A172 (cell line): ENCODE measurements around the gene TEX19. TPM values are rescaled to one million over a fixed set of nuclear protein-coding genes. Genes with fewer than 3 reads are reported as not detected.

Source experiments
- DNase-seq: peaks from one replicate; pipeline ENCODE4 v3.0.0-alpha.2; 2015; ENCODE audit warnings: low spot score
- total RNA-seq: library from RNA; depleted of rRNA; stranded (reverse); fragments of >200 nt; shearing (Covaris generic); gene quantifications from 2 replicates; pipeline ENCODE4 v1.2.3, GENCODE V29; 2014

Gene TEX19
- total RNA-seq, 1 experiment from 2014 or later, result not detected

DNA sequence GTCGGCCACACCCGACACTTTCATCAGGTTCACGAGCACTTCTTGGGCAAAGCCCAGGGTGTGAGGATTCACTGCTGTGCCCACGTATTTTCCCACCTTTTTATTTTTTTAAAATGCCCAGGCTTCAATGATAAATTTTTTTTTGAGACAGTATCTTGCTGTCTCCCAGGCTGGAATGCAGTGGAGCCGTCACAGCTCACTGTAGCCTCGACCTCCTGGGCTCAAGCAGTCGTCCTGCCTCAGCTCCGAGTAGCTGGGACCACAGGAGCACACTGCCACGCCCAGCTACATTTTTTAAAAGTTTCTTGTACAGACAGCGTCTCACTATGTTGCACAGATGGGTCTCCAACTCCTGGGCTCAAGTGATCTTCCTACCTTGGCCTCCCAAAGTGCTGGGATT is 30.3 kb downstream of the TEX19 start:
- DNase-seq, result no peak

GRCh38 chr17:82390015-82390859 is 31.2 kb downstream of the TEX19 start:
- no peak for DNase-seq

- no peak for DNase-seq
Observed at GRCh38 chr17:82390860-82391435, 31.9 kb downstream of the TEX19 start.

GRCh38 chr17:82391496-82392066 is 32.5 kb downstream of the TEX19 start:
- no peak for DNase-seq

DNA sequence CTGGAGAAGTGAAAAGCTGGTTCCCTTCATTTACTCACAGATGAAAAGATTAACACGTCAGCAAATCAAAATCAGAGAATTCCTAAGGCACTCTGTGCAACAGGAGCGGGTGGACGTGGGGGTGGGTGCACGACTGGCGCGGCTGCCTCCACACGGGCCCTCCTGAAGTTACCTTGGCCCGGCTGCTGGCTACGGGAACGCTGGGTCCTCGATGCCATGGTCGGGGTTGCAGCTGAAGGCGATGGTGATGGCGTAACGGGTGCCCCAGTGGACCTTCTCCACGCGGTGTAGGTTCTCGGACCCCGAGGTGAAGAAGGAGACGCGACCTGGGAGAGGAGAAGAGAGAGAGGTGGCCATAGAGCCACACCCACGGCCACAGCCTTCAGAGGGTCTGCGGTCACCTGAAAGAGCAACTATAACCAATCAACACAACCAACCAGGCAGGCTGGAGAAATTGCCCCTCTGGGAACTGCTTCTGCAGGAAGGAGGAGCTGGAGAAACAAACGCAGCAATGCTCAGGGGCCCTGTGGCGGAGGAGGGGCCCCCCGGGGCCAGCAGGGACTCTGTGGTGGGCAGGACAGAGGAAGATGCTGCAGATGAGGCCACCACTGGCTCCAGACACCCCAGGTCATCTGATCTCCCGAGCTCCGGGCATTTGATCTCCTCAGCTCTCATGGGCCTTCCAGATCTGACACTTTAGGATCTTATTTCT is 33.3 kb downstream of the TEX19 start:
- no peak for DNase-seq

DNA sequence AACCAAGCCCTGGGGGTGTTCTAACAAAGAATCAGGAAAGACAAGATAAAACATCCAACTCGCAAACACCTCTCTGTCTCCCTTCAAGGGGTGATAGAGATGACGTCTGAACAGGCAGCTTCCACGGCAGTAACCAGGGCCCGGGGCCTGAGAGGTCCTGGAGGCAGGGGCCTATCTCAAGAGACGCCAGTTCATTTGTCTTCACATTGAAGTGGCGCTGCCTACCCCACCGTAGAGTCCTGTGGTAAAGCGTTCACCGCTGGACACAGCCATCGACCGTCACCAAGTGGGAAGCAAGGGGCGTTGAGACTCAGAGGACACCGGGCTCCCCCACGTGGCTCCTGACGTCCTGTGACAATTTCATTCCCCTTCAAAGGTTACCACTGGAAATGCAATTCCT is 33.9 kb downstream of the TEX19 start:
- DNase-seq, result no peak

GRCh38 chr17:82394278-82394677 is 35.2 kb downstream of the TEX19 start:
- no peak for DNase-seq

GRCh38 chr17:82396601-82397435 is 37.8 kb downstream of the TEX19 start:
- DNase-seq, result peak; percentile 42

DNA sequence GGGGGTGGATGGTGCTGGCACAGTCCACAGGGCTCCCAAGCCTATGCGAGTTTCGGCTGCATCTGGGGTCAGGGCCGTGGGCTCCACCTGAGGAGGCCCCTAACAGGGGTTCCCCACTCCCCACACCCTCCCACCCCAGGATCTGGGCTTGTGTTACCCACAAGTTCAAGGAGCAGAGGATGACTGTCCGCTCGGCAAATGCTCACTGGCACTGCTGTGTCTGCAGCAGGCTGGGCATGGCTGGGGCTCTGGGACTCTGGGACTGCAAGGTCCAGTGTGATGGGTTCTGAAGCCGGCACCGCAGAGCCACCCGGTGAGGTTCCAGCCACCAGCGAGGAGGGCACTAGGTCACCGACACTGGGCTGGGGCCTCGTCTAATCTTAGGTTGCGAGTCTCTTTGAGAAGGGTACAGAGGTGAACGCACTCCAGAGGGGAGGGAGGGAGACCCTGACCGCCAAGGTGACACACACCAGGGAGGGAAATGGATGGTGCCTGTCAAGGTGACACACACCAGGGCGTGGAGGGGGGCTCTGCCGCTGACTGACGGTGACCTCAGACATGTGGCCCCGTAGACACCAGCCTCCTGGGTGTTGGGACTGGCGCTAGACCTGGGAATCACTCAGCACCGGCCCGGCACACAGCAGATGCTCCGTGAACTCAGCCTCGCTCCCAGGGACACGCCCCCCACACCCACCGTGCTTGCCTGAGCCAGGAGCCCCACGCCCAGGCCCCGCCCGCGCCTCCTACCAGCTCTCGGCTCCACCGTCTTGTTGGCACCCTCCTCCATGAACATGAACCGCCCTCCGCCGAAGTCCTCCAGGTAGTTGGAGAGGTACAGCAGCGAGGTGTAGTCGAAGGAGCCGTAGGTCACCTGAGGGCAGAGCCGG is 38.6 kb downstream of the TEX19 start:
- no peak for DNase-seq

DNA sequence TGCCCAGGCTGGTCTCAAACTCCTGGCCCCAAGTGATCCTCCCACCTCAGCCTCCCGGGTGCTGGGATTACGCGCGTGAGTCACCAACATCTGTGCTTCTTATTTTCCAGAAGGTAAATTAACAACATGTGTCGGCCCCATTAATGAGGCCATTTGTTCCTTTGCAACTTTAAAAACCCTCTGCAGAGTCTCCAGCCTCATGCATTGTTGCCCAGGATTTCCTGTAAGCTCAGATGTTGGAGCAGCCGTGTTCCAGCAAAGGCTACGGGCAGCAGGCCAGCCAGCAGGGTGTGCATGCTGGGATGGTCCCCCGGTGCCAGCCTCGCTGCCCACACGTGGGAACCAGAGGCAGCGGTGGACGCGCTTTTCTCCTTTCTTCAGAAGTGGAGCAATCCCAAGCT is 40.0 kb downstream of the TEX19 start:
- DNase-seq, result peak; percentile 77

DNA sequence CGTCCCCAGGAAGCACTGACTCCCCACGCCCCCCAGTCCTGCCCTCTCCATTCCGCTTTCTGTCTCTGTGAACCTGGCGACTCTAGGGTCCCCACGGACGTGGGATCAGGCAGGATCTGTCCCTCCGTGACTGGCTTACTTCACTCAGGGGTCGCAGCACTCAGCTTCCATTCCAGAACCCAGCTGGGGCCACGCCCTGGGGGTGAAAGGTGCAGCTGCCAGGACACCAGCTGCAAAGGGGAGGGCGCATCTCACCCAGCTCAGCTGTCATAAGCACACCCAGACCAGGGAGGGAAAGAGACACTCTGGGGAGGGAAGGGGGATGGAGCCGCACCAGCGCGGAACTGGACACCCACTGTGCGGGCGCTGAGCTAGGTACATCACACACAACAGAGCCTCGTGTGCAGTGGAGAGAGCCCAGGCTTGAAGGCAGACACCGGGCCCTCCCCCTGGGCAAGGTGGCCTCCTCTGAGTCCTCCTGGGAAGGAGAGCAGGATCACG is 40.6 kb downstream of the TEX19 start:
- DNase-seq, result peak; percentile 37

GRCh38 chr17:82400206-82400605 is 41.2 kb downstream of the TEX19 start:
- DNase-seq, result no peak

GRCh38 chr17:82400830-82401229 is 41.8 kb downstream of the TEX19 start:
- no peak for DNase-seq

- no peak for DNase-seq
Observed at GRCh38 chr17:82402865-82403264, 43.8 kb downstream of the TEX19 start.

GRCh38 chr17:82403662-82404660 is 44.9 kb downstream of the TEX19 start:
- DNase-seq, result no peak

- DNase-seq, result no peak
Observed at GRCh38 chr17:82405051-82405450, 46.0 kb downstream of the TEX19 start.

- no peak for DNase-seq
Observed at GRCh38 chr17:82406131-82406671, 47.2 kb downstream of the TEX19 start.

DNA sequence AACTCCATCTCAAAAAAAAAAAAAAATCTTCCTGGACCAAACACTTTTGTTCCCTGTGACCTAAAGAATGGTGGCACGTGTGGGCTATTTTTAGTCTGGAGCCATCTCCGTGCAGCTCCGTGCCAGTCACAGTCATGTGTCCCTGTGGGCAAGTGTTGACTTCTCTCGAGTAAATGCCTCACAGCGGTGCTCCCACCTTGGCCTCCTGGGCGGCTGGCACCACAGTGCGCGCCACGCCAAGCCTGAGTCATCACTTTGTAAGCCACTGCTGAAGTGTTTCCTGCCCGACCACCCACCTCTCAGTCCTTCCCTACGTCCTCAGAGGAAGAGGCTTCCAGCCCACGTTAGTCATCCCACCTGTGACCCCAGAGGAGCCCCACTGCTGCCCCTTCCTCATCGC is 48.2 kb downstream of the TEX19 start:
- peak; percentile 94 for DNase-seq
